WI38 (cell line): ENCODE data around the gene MARCHF9.

ENCODE experiments used
- H3K4me3 ChIP-seq: 2 replicates; pipeline ENCODE4 v1.5.1; 2011; ENCODE audit warnings: low read depth, mild to moderate bottlenecking, control low read depth, low read length
- TF ChIP-seq, protein P1 (sequence below): IDR thresholded peaks from 2 replicates; pipeline ENCODE4 v1.5.1; 2012; ENCODE audit warnings: low read depth, mild to moderate bottlenecking, control low read depth, low read length

Gene MARCHF9

DNA sequence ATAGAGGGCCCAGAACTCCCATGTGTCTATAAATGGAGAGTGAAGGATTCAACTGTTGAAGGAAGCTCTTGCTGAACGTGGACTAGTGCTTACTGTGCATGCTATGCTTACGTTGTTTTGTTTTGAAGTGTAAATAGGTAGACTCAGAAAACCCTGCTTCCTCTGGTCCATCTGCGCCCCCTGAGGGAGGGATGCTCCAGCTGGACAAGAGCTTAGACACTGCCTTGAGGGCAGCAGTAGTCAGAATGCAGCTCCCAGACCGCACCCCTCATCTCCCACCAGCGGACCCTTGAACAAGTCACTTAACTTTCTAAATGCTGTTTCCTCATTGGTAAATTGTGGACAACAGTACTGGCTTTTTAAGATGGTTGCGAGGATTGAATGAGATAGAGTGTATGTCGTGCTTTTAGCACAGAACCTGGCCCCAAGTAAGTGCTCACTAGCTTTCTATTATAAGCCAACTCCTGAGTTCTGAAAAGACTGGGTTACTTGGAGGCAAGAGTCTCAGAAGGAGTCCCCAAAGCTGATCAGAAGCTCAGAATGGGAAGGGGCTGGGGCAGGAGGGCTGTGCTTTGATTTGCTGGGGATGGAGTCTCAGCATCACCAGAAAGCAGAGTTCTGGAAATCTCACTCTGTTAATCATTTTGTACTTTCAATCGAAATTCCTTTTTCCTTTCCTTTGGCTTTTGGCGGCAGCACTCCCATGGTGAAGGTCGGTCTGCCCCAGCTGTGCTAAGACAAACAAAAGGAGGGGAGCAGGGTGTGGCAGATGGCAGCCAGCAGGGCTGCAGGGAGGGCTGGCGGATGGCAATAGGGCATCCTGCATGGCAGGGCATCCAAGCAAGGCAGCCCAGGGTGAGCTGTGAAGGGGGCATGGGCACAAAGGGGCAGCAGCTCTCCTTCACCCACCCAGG is 31.9 kb upstream of the MARCHF9 start:
- TF ChIP-seq, protein P1, sequence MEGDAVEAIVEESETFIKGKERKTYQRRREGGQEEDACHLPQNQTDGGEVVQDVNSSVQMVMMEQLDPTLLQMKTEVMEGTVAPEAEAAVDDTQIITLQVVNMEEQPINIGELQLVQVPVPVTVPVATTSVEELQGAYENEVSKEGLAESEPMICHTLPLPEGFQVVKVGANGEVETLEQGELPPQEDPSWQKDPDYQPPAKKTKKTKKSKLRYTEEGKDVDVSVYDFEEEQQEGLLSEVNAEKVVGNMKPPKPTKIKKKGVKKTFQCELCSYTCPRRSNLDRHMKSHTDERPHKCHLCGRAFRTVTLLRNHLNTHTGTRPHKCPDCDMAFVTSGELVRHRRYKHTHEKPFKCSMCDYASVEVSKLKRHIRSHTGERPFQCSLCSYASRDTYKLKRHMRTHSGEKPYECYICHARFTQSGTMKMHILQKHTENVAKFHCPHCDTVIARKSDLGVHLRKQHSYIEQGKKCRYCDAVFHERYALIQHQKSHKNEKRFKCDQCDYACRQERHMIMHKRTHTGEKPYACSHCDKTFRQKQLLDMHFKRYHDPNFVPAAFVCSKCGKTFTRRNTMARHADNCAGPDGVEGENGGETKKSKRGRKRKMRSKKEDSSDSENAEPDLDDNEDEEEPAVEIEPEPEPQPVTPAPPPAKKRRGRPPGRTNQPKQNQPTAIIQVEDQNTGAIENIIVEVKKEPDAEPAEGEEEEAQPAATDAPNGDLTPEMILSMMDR, result no peak
- H3K4me3 ChIP-seq, result no peak overlapping the region

DNA sequence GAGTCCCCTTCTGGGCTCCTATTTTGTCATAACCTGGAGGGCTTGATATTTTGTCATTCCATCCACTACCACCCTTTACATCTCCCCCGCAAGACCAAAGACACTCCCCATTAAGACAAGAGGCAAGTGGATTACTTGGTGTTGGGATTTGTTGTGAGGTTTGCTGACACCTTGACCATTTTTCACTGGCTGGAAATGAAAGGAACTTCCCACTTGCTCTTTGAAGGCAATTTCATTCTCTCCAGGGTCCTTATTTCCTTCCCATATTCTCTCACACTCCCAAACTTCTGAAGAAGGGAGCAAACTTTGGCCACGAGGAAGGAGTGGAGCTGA is 31.3 kb upstream of the MARCHF9 start:
- TF ChIP-seq, protein P1, result no peak
- no peak overlapping the region for H3K4me3 ChIP-seq

DNA sequence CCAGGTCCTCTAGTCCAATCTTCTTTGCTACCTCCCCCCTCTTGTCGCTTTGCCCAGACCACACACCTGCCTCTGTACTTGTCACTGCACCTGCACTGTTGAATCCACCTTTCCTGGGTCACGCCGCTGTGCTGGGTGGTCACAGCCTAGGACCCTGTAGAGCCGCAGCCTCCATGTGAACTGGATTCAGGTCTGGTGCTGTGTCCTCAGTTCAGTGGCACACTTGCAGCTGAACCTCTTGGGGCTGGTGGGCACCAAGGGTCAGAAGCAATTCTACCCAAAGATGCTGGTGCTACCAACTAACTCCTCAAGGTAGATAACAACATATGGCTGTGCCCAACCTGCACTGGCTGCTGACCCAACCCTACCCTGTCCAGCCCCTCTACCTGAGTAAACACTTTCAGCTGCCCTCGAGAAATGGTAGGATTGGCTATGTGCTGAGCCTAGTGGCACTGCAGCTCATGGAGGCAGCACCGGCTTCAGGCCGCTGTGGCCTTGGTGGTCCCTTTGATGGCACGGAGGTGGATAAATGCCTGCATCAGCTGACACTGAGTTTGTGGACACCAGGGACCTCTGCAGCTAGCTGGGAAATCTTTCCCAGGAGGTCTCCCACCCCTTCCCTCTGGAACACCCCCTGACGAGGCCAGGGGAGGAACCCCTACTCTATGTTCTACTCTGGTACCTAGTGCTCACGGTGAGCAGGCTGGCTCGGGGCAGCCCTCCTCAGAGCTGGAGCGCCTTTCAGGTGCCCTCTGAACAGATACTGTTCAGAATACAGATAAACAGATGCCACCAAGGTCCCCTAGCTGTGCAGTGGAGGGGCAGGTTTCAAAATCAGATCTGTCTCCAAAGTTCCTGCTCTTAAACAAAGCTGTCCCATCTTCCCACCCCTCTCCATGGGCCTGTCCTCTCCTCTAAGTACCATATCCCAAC is 30.6 kb upstream of the MARCHF9 start:
- TF ChIP-seq, protein P1, result no peak
- H3K4me3 ChIP-seq, result no peak overlapping the region

GRCh38 chr12:57724936-57725740 is 29.8 kb upstream of the MARCHF9 start:
- no peak overlapping the region for H3K4me3 ChIP-seq
- TF ChIP-seq, protein P1, result no peak

- peak overlapping the region; percentile 88 for H3K4me3 ChIP-seq
- TF ChIP-seq, protein P1, result no peak
Measured at GRCh38 chr12:57725851-57726150, 29.1 kb upstream of the MARCHF9 start.

DNA sequence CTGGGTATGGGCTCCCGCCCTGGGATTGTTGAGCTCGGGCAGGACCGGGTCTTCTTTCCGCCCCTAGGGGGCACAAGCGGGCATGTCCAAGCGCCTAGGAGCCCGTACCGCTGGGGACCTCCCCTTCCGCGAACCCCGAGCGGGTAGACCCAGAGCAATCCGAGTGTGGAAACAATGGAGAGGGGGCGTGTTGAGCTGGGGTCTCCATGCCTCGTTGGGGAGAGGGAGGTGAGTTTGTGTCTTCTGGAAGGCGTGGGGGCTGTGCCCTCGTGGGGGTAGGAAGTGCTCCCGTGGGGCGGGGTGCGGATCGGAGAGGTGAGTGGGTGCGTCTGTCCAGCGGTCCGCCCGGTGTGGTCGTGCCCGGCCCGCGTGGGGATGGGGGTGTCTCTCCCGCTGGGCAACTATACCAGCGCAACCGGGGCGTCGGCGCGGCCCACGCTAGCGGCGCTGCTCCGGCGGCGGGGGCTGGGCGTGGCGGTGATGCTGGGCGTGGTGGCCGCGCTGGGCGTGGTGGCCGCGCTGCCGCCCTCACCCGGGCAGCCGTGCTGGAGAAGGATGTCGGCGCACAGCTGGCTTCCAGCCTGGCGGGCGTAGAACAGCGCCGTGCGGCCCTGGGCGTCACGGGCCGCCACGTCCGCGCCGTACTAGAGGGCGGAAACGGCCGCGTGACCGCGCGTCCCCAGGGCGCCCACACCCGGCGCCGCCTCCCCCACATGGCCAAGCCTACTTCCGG is 28.6 kb upstream of the MARCHF9 start:
- TF ChIP-seq, protein P1, result peak; percentile 94
- peak overlapping the region; percentile 88 for H3K4me3 ChIP-seq
